GM10248 (cell line): Measurements from ENCODE around the gene MAP4.
"Not testable (repeated sequence)": the region's sequence is repeated elsewhere in the genome, so short reads cannot be mapped to it uniquely, and the experiment has no call there.

Experiments used
- CTCF ChIA-PET: fragments of 300-600 bp; sonication (Branson Sonifier 250); formaldehyde crosslinking; extraction: SDS; loops from one replicate; lab custom pipeline; 2021; ENCODE audit warnings: antibody characterized with exemption; lab: Yijun Ruan, JAX
- POLR2A ChIA-PET: fragments of 350-650 bp; sonication (Branson Sonifier 250); formaldehyde crosslinking; extraction: SDS; loops from one replicate; lab custom pipeline; 2020; ENCODE audit warnings: antibody characterized with exemption; lab: Yijun Ruan, JAX
- DNase-seq: peaks from one replicate; pipeline ENCODE4 v3.0.0; 2012; ENCODE audit errors: extremely low spot score
- CTCF ChIP-seq: IDR thresholded peaks from 2 replicates; pipeline ENCODE4 v1.5.1; 2012; ENCODE audit warnings: mild to moderate bottlenecking, low read depth; ENCODE audit errors: extremely low read depth, missing control alignments, control extremely low read depth

The MAP4 gene

DNA sequence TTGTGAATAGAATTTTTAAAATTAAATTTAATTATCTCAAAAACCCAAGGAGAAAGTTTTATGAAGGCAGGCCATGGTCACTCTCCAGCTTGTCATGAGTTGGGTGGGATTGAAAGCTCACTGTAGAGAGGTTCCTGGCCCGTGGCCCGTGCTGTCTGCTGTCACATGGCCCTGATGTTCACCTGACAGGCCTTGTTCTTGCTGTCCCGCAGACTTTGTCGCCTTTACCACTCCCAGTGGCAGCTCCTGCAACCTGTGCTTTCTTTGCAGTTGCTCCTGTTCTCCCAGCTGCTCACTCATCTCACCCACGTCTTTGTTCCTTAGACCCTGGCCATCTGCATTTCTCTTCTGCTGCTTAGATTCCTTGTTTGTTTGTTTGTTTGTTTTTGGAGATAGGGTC lies 177.7 kb downstream of the MAP4 start:
- ChIA-PET CTCF (interaction anchor here (1.0 to 9.3 kb wide), 10 partner anchors 11 to 313 kb away, joined by 3 to 73 read pairs (median 6); no protein-coding TSS in a partner anchor), POLR2A (interaction anchor here (0.7 kb wide), 1 partner anchor 12 kb away, joined by 5 read pairs; no protein-coding TSS in a partner anchor)
- no peak for DNase-seq
- no peak for TF ChIP-seq CTCF

GRCh38 chr3:47836986-47837385 lies 179.2 kb downstream of the MAP4 start:
- no peak for TF ChIP-seq CTCF
- POLR2A ChIA-PET = interaction anchor here (0.8 kb wide), 1 partner anchor 12 kb away, joined by 4 read pairs; no protein-coding TSS in a partner anchor
- CTCF ChIA-PET = interaction anchor here (0.7 to 9.3 kb wide), 26 partner anchors 12 to 416 kb away, joined by 3 to 73 read pairs (median 4); no protein-coding TSS in a partner anchor
- DNase-seq = no peak

GRCh38 chr3:47829482-47829881 lies 186.7 kb downstream of the MAP4 start:
- POLR2A ChIA-PET, DNase-seq: not testable (repeated sequence)
- CTCF ChIA-PET = interaction anchor here (1.2 kb wide), 2 partner anchors 160 to 322 kb away, joined by 3 read pairs; no protein-coding TSS in a partner anchor

GRCh38 chr3:47825590-47825989 lies 190.6 kb downstream of the MAP4 start:
- ChIA-PET CTCF (interaction anchor here (0.7 to 4.6 kb wide), 48 partner anchors 9 to 611 kb away, joined by 3 to 77 read pairs (median 3); partner anchors contain the start of genes CDC25A and SCAP), POLR2A (interaction anchor here (0.6 to 0.9 kb wide), 2 partner anchors 50 to 182 kb away, joined by 3 to 5 read pairs; no protein-coding TSS in a partner anchor)
- TF ChIP-seq CTCF = no peak
- DNase-seq = no peak

DNA sequence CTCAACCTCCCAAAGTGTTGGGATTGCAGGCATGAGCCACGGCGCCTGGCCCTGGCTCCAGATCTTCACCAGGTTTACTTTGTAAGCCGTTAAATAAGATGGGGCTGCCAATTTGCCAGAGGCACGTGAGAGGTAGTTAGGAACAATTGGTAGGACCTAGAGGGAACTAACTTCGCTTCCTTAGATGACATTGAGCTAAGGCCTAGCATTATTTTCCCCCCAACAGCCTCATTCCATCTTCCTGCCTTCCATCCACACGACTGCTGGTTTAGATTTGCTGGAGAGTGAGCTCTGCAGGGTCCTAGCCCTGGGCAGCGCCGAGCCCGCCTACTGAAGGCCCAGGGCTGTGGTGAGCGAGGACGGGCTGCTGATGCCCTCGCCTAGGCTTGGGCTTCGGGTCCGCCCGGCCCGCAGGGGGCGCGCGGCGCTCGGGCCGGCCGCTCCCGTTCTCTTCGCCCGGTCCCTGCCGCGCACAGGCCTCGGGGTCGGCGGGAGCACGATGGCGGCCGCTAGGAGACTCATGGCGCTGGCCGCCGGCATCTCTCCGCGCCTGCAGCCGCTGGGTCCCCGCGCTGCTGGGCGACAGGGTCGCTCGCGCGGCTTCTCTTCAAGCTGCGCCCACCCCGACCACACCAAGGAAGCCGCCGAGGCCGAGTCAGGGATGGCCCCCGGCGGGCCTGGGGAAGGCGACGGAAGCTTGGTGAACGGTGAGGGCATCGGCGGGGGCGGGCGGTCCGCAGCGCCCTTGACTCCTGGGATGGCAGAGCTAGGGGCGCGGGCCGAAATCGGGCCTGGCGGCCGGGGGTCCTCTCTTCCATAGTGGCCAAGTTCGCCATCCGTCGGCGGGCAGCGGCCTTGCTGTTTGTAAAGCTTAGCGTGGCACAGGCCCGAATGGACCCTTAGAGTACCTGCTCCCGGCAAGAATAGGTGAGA lies 191.4 kb downstream of the MAP4 start:
- peak; percentile 96 for DNase-seq
- peak; percentile 96 for TF ChIP-seq CTCF
- ChIA-PET POLR2A (interaction anchor here (0.6 to 1.0 kb wide), 3 partner anchors 13 to 464 kb away, joined by 3 to 5 read pairs (median 4); no protein-coding TSS in a partner anchor), CTCF (interaction anchor here (0.7 to 4.6 kb wide), 57 partner anchors 7 to 611 kb away, joined by 3 to 77 read pairs (median 3); partner anchors contain the start of genes CDC25A and SCAP)

- no peak for TF ChIP-seq CTCF
- no peak for DNase-seq
- ChIA-PET POLR2A (no interaction called here), CTCF (interaction anchor here (0.9 to 8.1 kb wide), 9 partner anchors 7 to 340 kb away, joined by 3 to 77 read pairs (median 6); no protein-coding TSS in a partner anchor)
These were observed 198.6 kb downstream of the MAP4 start for GRCh38 chr3:47817609-47818008.
